Activated CD8-positive, alpha-beta memory T cell treated with anti-CD3 and anti-CD28 coated beads, Interleukin-2, amount 50 U/mL, for 1 hour (primary cell): ENCODE data around the gene CDC45.

Experiments used
- DNase-seq: peaks from one replicate; pipeline ENCODE4 v3.0.0-alpha.2; 2020; ENCODE audit errors: extremely low read depth

The CDC45 gene

DNA sequence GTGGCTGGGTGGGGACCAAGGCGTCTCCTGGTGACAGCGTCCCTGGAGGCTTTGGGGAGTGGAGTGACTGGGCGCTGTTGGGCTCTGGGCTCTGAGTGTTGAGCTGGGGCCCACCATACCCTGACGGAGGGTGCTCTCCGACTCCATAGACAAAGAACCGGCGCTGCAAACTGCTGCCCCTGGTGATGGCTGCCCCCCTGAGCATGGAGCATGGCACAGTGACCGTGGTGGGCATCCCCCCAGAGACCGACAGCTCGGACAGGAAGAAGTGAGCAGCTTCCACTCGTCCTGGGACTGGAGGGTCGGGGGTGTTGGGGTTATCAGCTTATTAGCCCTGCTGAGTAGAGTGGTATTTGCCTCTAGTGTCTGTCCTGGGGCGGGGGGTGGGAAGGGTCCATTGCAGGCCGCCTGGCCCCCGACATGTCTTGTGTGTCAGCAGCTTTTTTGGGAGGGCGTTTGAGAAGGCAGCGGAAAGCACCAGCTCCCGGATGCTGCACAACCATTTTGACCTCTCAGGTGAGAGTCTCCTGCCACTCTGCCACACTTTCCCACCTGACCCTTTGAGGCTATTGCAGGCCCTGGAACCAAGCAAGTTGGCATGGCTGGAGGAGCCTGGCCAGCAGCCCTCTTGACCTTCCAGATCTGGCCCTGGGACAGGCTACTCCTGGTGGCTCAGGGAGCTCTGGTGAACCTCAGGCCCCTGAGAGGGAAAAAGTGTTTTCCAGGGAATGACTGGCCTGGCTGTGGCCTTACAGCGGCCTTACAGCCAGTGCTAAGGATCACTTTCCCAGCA, 36.9 kb downstream of the CDC45 start:
- no peak for DNase-seq

- no peak for DNase-seq
These were observed 37.4 kb downstream of the CDC45 start for GRCh38 chr22:19517171-19517500.

DNA sequence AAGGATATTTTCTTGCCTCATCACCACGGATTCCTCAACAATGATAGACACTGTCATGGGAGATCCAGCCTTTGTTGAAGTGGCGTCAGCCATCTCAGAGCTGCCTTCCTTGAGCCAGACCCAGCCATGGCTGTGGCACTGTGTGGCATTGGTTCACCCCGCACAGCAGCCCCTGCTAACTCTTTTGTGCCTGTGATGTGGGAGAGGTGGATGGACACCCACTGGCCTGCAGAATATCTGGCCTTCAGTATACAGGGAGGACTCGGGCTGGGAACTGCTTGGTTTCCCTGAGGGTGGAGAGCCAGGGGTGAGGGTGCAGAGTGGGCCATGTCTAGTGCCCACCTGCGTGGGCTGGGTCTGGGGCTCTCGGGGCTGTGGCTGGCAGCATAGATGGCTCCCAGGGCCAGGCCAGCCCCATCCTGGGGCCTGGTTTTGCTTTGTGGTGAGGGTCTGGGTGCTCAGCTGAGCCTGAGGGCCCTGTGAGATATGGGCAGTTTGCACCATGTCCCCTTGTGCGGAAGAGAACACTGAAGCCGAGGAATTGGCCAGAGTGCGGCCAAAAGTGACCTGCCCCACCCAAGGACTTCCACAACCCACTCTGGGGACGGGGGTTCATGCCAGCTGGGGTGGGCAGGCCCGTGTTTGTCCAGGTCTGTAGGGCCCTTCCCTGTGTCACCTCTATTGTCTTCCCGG, 38.3 kb downstream of the CDC45 start:
- DNase-seq = no peak

- DNase-seq = no peak
These were observed 38.9 kb downstream of the CDC45 start for GRCh38 chr22:19518635-19519034.

DNA sequence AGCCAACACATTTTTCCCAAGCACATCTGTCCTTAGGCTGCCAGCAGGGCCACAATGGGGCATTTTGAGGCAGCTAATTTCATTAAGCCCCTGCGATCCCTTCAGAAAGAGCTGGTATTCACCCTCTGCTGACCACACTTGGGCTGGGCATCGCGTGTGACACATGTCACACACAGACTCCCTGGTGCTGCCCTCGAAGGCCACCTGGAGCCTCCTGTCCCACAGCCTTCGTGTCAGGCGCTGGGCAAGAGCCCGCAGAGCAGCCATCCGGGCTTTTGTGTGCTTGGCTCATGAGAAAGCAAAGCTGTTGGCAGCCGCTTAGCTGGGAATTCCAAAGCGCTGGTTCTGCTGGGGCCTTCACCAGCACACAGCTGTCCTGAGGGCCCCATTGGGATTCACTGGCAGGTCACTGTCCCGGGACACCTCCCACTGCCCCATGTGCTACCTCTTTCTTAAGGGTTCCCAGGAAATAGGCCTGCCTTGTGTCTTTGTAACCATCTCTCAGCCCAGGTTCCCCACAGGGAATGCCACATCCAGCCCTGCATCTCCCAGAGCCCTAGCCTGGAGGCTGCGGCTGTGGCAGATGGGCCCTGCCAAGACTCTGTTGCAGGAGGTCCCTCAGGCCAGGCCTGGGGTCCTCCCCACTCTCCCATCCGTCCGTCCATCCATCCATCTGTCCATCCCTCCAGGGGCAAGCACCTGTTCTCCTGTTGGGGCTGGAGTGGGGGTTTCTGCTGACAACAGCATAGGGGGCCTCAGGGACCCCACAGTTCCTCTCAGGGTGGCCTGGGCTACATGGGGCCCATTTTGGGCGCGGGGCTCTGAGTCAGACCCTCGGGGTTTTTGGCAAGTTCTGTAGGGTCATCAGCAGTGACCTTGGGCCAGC, 39.6 kb downstream of the CDC45 start:
- no peak for DNase-seq

DNA sequence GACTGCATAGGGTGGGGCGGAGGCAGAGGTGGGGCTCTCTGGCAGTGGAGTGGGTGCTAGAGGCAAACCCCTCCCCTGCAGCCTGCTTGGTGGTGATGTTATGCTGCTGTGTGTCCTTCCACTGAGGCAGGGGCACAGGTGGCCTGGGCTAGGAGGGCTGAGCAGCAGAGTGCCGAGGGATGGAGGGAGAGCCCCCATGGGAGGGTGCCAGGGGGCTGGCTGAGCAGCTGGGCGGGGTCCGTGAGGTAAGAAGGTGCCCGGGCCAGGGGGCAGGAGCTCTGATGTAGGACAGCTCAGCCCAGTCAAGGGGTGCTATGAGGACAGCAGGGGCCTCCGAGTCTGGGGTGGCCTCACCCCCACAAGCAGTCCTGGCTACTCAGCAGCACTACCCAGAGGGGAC, 40.3 kb downstream of the CDC45 start:
- no peak for DNase-seq

DNA sequence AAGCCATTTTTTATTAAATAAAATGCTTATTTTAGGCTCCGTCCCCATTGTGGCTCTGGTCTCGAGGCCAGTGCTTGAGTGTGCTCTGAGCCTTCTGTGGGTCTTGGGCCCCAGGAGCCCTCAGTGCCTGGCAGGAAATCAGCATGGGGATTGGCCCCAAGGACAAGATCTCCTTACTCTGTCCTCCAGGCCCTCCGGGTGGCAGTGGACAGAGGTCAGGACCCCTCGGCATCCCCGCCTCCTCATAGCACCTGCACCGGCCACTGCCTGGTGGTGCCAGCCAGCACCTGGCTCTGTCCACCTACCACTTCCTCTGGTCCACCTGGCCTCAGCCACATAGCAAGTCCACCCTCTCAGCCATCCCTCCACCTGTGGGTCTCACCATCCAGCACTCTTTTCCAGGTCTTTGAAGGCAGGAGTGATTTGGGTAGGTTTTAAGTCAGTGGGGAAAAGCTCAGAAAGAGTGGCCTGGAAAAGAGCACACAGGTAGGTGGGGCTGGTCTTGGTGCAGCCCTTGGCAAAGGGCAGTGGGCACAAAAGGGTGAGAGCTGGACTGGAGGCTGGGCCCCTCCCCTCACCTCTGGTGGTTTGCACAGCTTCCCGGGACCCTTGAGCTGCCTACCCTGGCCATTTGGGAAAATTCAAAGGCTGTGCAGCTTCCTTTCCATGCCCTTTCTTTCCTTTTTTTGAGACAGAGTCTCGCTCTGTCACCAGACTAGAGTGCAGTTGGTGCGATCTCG, 41.0 kb downstream of the CDC45 start:
- DNase-seq = no peak

- DNase-seq = no peak
These were observed 42.6 kb downstream of the CDC45 start for GRCh38 chr22:19522190-19522880.

- DNase-seq = no peak
These were observed 43.1 kb downstream of the CDC45 start for GRCh38 chr22:19522881-19523239.

GRCh38 chr22:19523240-19524169, 43.8 kb downstream of the CDC45 start:
- no peak for DNase-seq

DNA sequence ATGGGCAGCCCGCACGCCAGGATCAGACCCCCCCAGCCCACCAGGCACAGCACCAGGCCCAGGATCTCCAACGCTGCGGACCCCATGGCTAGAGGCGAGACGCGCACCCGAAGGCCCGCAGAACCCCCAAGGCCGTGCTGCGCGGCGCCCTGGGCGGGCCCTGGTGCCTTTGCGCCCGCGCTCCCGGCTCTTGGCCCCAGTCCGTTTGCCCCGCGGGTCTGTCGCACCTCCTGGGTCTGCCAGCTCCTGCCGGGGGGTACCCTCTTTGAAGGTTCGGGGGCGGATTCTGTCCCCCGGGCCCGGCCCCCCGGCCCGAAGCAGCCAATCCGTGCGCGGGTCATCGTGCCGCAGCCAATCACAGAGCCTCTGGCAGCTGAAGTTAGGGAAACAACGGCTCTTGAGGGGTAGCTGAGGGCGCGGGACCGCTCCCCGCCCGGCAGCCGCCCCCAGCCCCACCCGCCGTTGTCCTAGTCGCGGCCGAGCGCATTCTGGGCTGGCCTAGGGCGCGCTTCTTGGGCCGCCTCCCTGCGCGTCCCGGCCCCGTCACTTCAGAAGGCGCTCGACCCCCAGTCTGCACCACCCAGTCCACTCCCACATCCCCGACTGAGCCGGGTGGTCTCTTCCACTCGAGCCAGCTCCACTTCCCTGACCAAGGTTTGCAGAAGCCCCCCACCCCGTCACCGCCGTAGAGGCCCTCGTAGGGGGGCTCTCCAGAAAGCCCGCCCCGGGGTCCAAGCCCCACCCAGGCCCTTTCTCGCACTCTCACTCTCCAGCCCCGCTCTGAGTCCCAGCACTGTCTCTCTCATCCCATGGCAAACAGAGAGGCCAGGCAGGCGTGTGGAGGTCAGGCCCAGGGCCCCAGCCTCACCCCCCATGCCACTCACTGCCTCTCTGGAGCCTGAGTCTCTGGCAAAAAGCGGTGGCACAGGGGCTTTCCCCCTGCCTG, 44.7 kb downstream of the CDC45 start, which contains the start of gene CLDN5:
Gene CLDN5 (minus strand): TSS at position 241 of the 946 bp plus-strand sequence. CDS start 155 bp downstream, at position 86.
- no peak for DNase-seq

DNA sequence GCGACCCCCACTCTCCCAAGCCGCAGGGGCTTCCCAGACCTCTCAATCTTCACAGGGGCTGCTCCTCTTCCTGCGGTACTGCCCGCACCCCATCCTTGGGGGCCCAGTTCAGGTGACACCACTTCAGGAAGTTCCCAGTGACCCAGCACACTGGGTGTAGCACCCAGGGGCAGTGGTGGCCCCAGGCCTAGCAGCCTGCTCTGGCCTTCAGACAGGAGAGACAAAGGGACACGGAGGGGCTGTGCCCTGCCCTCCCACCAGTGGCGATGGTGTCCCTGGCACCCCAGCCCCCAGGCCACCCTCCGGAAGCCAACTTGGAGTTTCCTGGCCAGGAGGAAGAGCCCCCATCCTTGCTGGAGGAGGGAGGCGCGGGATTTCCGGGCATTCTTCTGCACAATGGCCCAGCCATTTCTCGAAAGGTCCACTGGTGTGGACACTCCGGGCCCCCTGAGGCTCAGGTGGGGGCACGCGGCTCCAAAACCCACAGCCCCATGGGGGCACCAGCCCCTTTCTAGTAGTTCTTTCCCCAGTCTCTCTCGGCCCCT, 45.5 kb downstream of the CDC45 start:
- DNase-seq = no peak

- DNase-seq = no peak
These were observed 45.9 kb downstream of the CDC45 start for GRCh38 chr22:19525666-19526065.

DNA sequence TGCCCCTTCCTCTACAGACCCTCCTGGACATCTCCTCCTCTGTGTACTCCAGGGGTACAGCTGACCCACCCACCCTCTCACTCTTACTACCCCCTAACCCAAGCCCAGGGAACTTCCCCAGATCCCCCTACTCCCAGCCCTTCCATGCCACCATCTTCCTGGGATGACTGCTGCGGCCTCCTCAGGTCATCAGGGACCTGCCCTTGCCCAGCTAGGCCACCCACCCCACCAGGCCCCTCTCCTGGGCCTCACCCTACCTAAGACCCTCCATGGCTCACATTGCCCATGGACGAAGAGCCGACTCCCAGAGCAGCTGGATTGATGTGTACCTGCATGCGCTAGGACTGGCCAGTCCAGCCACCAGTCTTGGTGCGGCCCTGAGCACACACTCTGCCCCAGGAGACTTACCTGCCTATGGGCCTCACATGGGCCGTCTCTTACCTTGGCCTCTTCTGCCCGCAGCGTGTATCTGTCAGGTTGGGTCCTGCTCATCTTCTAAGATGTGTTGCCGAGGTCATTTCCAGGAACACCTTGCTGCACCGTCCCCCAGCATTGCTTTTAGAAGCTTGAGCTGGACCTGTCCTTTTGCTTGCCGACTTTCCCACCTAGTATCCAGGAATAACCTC, 46.5 kb downstream of the CDC45 start:
- DNase-seq = no peak

DNA sequence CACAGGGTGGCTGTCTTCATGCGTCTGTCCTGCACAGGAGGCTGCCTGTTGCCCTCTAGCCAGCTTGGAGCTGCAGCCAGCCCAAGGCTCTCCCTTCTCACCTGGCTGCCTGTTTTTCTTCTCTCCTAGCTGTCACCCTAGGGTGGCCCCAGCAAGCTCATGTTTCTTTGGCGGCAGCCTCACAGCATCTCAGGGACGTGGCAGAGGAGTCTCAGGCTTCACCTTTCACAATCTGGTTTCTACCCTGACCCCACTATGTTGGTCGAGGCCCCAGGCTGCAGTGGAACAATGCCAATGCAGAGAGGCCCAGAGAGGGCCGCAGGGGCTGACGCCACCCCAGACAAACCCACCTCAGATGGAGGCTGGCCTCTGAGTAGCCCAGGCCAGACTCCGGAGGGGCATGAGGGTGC, 47.0 kb downstream of the CDC45 start:
- DNase-seq = no peak

GRCh38 chr22:19527321-19527721, 47.6 kb downstream of the CDC45 start:
- no peak for DNase-seq

DNA sequence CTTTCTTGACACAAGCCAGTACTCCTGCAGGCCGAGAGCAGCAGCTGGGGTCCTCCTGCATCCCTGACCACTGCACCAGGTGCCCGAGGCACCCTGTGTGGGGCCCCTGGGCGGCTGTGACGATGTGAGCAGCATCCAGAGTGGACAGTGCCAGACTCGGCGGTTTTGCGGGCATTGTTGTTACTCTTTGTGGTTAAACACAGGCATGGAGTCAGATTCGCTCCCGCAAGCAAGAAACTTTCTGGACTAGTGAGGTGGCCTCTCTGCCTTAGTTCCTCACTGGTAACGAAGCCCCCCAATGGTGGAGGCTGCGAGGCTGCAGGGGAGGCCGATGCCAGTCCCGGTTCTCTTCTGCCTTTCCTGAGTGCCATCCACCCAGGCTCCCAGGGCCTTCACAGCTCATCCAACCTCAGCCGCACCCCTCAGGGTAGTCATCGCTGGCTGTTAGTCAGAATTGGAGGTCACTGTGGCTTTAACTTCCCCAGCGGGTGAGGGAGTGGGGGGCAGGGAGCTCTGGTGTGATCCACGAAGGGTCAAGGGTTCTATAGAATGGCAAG, 48.2 kb downstream of the CDC45 start:
- no peak for DNase-seq

GRCh38 chr22:19529811-19530210, 50.1 kb downstream of the CDC45 start:
- DNase-seq = no peak
